Muscle layer of duodenum (tissue), 2 donors: Measurements from ENCODE around the gene TIMM50.

ENCODE experiments used
- H3K27ac ChIP-seq: one replicate; pipeline ENCODE4 v1.7.0; 2013; ENCODE audit warnings: mild to moderate bottlenecking, low read length
- H3K27me3 ChIP-seq: one replicate; pipeline ENCODE4 v1.7.0; 2013; ENCODE audit warnings: low read depth, mild to moderate bottlenecking, control low read depth, low read length
- H3K36me3 ChIP-seq, 2 donors: one replicate each; pipeline ENCODE4 v1.7.0; 2013; ENCODE audit warnings: low read length in 2 of 2, control low read depth in 1 of 2, mild to moderate bottlenecking in 1 of 2; ENCODE audit not compliant: insufficient read depth in 2 of 2, control insufficient read depth in 1 of 2
- H3K4me1 ChIP-seq, 2 donors: one replicate each; pipeline ENCODE4 v1.7.0; 2013; ENCODE audit warnings: low read length in 2 of 2, mild to moderate bottlenecking in 2 of 2, control low read depth in 1 of 2, moderate library complexity in 1 of 2; ENCODE audit not compliant: insufficient read depth in 2 of 2, control insufficient read depth in 1 of 2
- H3K4me3 ChIP-seq, 2 donors: one replicate each; pipeline ENCODE4 v1.7.0; 2013; ENCODE audit warnings: low read length in 2 of 2, low read depth in 1 of 2, mild to moderate bottlenecking in 1 of 2
- H3K9me3 ChIP-seq, 2 donors: one replicate each; pipeline ENCODE4 v1.7.0; 2013; ENCODE audit warnings: low read length in 2 of 2, control low read depth in 1 of 2, mild to moderate bottlenecking in 1 of 2; ENCODE audit not compliant: control insufficient read depth in 1 of 2
- donor health status: healthy.

Gene TIMM50

DNA sequence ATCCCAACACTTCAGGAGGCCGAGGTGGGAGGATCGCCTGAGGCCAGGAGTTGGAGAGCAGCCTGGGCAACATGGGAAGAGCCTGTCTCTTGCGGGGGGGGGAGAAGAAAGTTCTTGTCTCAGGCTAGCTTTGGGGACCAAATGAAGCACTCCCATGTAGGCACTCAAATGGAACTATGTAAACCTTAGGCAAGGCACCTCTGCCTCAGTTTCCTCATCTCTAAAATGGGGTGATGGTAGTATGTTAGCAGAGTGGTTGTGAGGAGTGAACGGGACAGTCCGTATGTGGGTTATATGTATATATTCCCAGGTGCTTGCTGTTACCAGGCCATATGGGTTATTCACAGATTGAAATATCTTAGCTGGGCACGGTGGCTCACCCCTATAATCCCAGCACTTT, 11.6 kb downstream of the TIMM50 start:
- Histone ChIP-seq H3K4me3 (no peak overlapping the region), H3K9me3 (no peaks in the 10 kb centered on the region), H3K4me1 (no peaks in the 10 kb centered on the region), H3K27ac (no peak overlapping the region), H3K27me3 (no peaks in the 10 kb centered on the region), H3K36me3 (peaks cover 20 to 43% of the 10 kb centered on the region in 2 donors)

GRCh38 chr19:39492788-39493187, 12.2 kb downstream of the TIMM50 start:
- peaks cover 0 to 3% of the 10 kb centered on the region in 2 donors for H3K4me1 ChIP-seq
- no peak overlapping the region for H3K4me3 ChIP-seq
- H3K36me3 ChIP-seq, result peaks cover 20 to 41% of the 10 kb centered on the region in 2 donors
- no peak overlapping the region for H3K27ac ChIP-seq
- peaks cover 4% of the 10 kb centered on the region for H3K27me3 ChIP-seq
- no peaks in the 10 kb centered on the region for H3K9me3 ChIP-seq

DNA sequence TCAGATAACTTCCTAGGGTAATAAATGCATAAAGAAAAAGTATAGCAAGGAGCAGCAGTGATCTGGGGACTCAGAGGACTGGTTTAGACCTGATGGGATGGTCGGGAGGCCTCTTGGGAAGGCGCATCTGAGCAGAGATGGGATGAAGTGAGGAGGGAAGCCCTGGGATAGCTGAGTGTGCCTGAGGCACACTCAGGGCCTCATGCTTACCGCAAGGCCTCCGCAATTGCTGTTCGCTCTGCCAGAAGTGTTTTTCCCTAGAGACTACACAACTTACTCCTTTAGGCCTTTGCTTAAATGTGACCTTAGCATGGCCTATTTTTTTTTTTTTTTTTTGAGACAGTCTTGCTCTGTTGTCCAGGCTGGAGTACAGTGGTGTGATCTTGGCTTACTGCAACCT, 14.0 kb downstream of the TIMM50 start:
- H3K36me3 ChIP-seq, result peaks cover 4 to 22% of the 10 kb centered on the region in 2 donors

GRCh38 chr19:39496063-39496462, 15.4 kb downstream of the TIMM50 start:
- Histone ChIP-seq H3K27me3 (peaks cover 27% of the 10 kb centered on the region), H3K9me3 (no peaks in the 10 kb centered on the region), H3K4me1 (peaks cover 3 to 19% of the 10 kb centered on the region in 2 donors), H3K27ac (no peak overlapping the region), H3K36me3 (peaks cover 0 to 12% of the 10 kb centered on the region in 2 donors), H3K4me3 (no peak overlapping the region)

More for the DNA sequence above, 14.0 kb downstream of the TIMM50 start:
- Histone ChIP-seq H3K4me1 (peaks cover 3 to 19% of the 10 kb centered on the region in 2 donors), H3K9me3 (no peaks in the 10 kb centered on the region), H3K27me3 (peaks cover 17% of the 10 kb centered on the region), H3K27ac (no peak overlapping the region), H3K4me3 (no peak overlapping the region)

- no peaks in the 10 kb centered on the region for H3K36me3 ChIP-seq
- H3K4me3 ChIP-seq, result peak overlapping the region in 1 of 2 donors; percentile 40
- H3K4me1 ChIP-seq, result peaks cover 3 to 19% of the 10 kb centered on the region in 2 donors
- H3K9me3 ChIP-seq, result no peaks in the 10 kb centered on the region
- H3K27ac ChIP-seq, result no peak overlapping the region
- peaks cover 27% of the 10 kb centered on the region for H3K27me3 ChIP-seq
These were observed 17.0 kb downstream of the TIMM50 start for GRCh38 chr19:39497701-39497995.

DNA sequence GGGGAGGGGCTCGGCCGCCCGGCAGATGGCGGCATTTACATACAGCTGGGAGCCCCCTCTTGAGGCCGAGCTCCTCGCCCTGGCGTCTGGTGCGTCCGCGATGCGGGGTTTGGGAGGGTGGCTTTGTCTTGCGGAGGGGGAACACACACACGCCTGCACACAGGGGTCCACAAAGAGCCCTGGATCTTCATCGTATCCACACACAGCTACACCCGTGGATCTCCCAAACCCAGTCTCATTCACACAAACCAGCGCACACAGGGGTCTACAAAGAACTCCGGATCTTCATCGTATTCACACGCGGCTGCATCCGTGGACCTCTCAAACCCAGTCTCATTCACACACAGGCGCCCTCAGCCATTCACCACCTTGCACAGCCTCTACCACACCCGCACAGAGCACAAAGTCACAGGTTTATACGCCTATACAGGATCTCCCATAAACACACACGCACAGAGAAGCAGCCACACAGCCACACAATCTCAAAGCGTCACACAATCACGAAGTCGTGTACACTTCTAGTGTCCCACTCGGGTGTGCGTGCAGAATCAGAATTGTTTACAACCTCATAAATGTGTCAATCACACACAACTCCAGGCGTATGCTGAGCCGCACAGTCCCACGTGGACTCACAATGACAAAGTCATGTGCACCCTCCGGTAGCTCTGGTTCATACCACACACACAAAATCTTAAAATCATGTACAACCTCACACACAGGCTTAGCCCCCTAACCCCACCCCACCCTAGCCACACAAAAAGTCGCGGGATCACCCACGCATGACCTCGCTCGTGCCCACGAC, 17.6 kb downstream of the TIMM50 start:
- H3K36me3 ChIP-seq, result no peaks in the 10 kb centered on the region
- peaks cover 3 to 19% of the 10 kb centered on the region in 2 donors for H3K4me1 ChIP-seq
- H3K9me3 ChIP-seq, result no peaks in the 10 kb centered on the region
- H3K27me3 ChIP-seq, result peaks cover 27% of the 10 kb centered on the region
- H3K4me3 ChIP-seq, result peak overlapping the region; percentile 16 to 40
- no peak overlapping the region for H3K27ac ChIP-seq

- H3K4me1 ChIP-seq, result peaks cover 3 to 19% of the 10 kb centered on the region in 2 donors
- peaks cover 31% of the 10 kb centered on the region for H3K27me3 ChIP-seq
- H3K9me3 ChIP-seq, result no peaks in the 10 kb centered on the region
- peak within 1 kb of the TSS; percentile 16 to 40 for H3K4me3 ChIP-seq
- no peak within 1 kb of the TSS for H3K27ac ChIP-seq
- H3K36me3 ChIP-seq, result no peaks in the 10 kb centered on the region
These were observed 18.4 kb downstream of the TIMM50 start, which contains the start of gene DLL3 for GRCh38 chr19:39498798-39499642. TSS of gene DLL3 (plus strand) at chr19:39498947. CDS start at chr19:39498975, 28 bp downstream.

DNA sequence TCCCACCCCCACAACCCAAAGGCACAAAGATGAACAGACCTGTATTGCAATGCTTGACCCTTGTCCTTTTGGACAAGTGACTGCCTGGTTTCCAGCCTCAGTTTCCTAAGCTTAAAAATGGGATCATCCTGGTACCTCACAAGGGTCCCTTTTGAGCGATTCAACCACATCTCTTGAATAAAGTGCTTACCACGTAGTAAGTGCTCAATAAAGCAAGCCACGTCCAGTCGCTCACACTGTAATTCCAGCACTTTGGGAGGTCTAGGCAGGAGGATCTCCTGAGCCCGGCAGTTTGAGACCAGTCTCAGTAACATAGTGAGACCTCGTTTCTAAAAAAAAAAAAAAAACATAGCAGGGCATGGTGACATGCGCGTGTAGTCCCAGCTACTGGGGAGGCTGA, 19.3 kb downstream of the TIMM50 start:
- Histone ChIP-seq H3K27me3 (peaks cover 38% of the 10 kb centered on the region), H3K4me1 (peaks cover 3 to 19% of the 10 kb centered on the region in 2 donors), H3K36me3 (no peaks in the 10 kb centered on the region), H3K27ac (no peak overlapping the region), H3K4me3 (no peak overlapping the region), H3K9me3 (no peaks in the 10 kb centered on the region)

DNA sequence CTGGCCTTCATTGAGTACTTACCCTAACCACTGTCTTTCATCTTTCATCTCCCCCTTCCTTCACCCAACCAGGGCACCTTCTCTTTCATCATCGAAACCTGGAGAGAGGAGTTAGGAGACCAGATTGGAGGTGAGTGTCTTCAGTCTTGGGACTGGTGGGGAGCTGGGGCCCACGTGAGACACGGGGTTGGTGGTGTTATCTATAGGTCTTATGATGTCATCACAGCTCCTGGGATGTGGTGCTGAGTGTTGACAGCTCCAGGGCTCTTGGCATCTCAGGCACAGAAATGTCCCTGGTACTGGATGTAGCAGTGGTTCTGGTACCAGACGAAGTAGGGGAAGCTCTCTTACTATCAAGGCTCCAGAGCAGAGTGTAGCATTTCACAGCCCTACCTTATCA, 19.9 kb downstream of the TIMM50 start:
- Histone ChIP-seq H3K27ac (no peak overlapping the region), H3K36me3 (no peaks in the 10 kb centered on the region), H3K27me3 (peaks cover 38% of the 10 kb centered on the region), H3K9me3 (no peaks in the 10 kb centered on the region), H3K4me3 (no peak overlapping the region), H3K4me1 (peaks cover 3 to 19% of the 10 kb centered on the region in 2 donors)

- Histone ChIP-seq H3K27ac (no peak overlapping the region), H3K9me3 (no peaks in the 10 kb centered on the region), H3K27me3 (peaks cover 40% of the 10 kb centered on the region)
These were observed 20.7 kb downstream of the TIMM50 start for GRCh38 chr19:39501340-39501739.

DNA sequence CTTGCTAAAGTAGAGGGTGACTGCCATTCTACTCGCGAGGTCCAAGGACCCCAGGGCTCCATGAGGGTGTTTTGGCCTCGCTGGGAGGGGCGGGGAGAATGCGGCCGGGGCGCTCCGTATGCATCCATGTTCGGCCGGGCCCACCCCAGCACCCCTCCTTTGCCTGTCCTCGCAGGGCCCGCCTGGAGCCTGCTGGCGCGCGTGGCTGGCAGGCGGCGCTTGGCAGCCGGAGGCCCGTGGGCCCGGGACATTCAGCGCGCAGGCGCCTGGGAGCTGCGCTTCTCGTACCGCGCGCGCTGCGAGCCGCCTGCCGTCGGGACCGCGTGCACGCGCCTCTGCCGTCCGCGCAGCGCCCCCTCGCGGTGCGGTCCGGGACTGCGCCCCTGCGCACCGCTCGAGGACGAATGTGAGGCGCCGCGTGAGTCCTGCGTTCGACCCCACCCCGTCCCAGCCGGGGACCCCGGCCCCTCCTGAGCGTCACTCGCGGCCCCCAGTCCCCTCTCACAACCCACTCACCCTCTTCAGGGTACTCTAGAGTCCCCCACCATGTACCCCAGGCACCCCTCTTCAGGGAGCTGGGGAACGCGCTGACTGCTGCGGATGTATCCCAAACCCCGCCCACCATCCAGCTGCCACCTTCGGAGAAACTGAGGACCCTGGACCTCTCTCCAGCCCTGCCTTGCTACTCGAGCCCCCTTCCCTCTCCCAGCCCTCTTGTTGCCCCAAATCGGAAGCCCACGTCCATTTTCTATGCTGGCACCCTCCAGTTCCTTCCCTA, 22.2 kb downstream of the TIMM50 start:
- peaks cover 0 to 3% of the 10 kb centered on the region in 2 donors for H3K9me3 ChIP-seq
- no peak overlapping the region for H3K27ac ChIP-seq
- H3K4me3 ChIP-seq, result peak overlapping the region in 1 of 2 donors; percentile 6
- H3K4me1 ChIP-seq, result peaks cover 3 to 28% of the 10 kb centered on the region in 2 donors
- H3K36me3 ChIP-seq, result no peaks in the 10 kb centered on the region
- peaks cover 45% of the 10 kb centered on the region for H3K27me3 ChIP-seq

More at GRCh38 chr19:39501340-39501739, 20.7 kb downstream of the TIMM50 start:
- no peaks in the 10 kb centered on the region for H3K36me3 ChIP-seq
- peaks cover 3 to 19% of the 10 kb centered on the region in 2 donors for H3K4me1 ChIP-seq
- no peak overlapping the region for H3K4me3 ChIP-seq
